ENCODE results near the gene MAGOHB.
A peak's percentile ranks its signal among the peaks of the same experiment; 100 is the strongest.
"Not testable (repeated sequence)": the region's sequence is repeated elsewhere in the genome, so short reads cannot be mapped to it uniquely, and the experiment has no call there.

The MAGOHB gene

GRCh38 chr12:10613349-10614055 lies at the start of gene MAGOHB:
Gene MAGOHB, minus strand, starts transcription at chr12:10613609. Its CDS starts 77 bp downstream, at chr12:10613532.
- Histone ChIP-seq H3K9ac (ENCODE audit: insufficient read length, low read depth) (peak within 1 kb of the TSS; percentile 94), H3K4me1 (ENCODE audit: insufficient read depth, insufficient read length) (no peaks in the 10 kb centered on the region), H3K27me3 (ENCODE audit: insufficient read depth, insufficient read length) (no peaks in the 10 kb centered on the region), H3K4me3 (ENCODE audit: insufficient read length, low read depth) (peak within 1 kb of the TSS; percentile 91), H3K36me3 (ENCODE audit: insufficient read depth, insufficient read length, low read length) (peaks cover 43% of the 10 kb centered on the region), H3K9me3 (ENCODE audit: insufficient read depth, low read length) (no peaks in the 10 kb centered on the region)
- TF ChIP-seq ZNF274 (IDR thresholded peaks at IDR 0.05; ENCODE audit: low read depth, low read length), result no peak
- TF ChIP-seq YY1 (IDR thresholded peaks at IDR 0.05; ENCODE audit: insufficient read depth, insufficient read length), result peak; percentile 73
- no peak for TF ChIP-seq SUZ12 (IDR thresholded peaks at IDR 0.05; ENCODE audit: extremely low read depth, insufficient read depth, insufficient read length)
- peak; percentile 100 for DNase-seq (ENCODE audit: low read depth, low spot score)

DNA sequence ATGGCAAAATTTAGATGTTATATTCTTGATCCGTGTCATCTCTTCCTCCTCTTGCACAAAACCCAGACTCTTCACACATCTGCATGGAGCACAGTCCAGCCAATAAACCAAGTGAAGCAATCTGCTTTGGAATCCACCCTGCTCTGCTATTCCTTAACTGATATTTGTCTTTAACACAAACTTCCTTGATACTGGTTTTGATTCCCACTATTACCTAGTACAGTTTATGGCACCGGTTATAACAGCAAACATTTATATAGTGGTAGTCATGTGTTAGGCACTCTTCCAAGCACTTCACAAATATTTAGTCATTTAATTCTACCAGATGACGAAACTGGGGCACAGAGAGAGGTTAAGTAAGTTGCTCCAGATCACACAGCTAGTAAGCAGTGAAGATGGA lies 47.9 kb upstream of the MAGOHB start:
- Histone ChIP-seq H3K9ac (ENCODE audit: insufficient read length, low read depth) (no peak overlapping the region), H3K36me3 (ENCODE audit: insufficient read depth, insufficient read length, low read length) (no peaks in the 10 kb centered on the region), H3K4me1 (ENCODE audit: insufficient read depth, insufficient read length) (no peaks in the 10 kb centered on the region), H3K4me3 (ENCODE audit: insufficient read length, low read depth) (no peak overlapping the region), H3K9me3 (ENCODE audit: insufficient read depth, low read length) (peaks cover 29% of the 10 kb centered on the region), H3K27me3 (ENCODE audit: insufficient read depth, insufficient read length) (no peaks in the 10 kb centered on the region)
- DNase-seq (ENCODE audit: low read depth, low spot score), result no peak
- TF ChIP-seq YY1 (IDR thresholded peaks at IDR 0.05; ENCODE audit: insufficient read depth, insufficient read length) (no peak), SUZ12 (IDR thresholded peaks at IDR 0.05; ENCODE audit: extremely low read depth, insufficient read depth, insufficient read length) (no peak), ZNF274 (IDR thresholded peaks at IDR 0.05; ENCODE audit: low read depth, low read length) (no peak)

DNA sequence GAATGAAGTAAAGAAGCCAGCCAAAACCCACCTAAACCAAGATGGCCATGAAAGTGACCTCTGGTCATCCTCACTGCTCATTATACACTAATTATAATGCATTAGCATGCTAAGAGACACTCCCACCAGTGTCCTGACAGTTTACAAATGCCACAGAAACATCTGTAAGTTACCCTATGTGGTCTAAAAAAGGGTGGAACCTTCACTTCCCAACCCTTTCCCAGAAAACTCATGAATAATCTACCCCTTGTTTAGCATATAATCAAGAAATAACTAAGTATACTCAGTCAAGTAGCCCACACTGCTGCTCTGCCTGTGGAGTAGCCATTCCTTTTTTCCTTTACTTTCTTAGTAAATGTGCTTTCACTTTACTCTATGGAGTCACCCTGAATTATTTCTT lies 40.6 kb upstream of the MAGOHB start:
- DNase-seq (ENCODE audit: low read depth, low spot score), result no peak
- no peak overlapping the region for H3K4me3 ChIP-seq (ENCODE audit: insufficient read length, low read depth)
- no peak overlapping the region for H3K9ac ChIP-seq (ENCODE audit: insufficient read length, low read depth)
- H3K36me3 ChIP-seq (ENCODE audit: insufficient read depth, insufficient read length, low read length), result no peaks in the 10 kb centered on the region
- TF ChIP-seq SUZ12 (IDR thresholded peaks at IDR 0.05; ENCODE audit: extremely low read depth, insufficient read depth, insufficient read length), result no peak
- TF ChIP-seq ZNF274 (IDR thresholded peaks at IDR 0.05; ENCODE audit: low read depth, low read length), result no peak
- TF ChIP-seq YY1 (IDR thresholded peaks at IDR 0.05; ENCODE audit: insufficient read depth, insufficient read length), result no peak
- no peaks in the 10 kb centered on the region for H3K4me1 ChIP-seq (ENCODE audit: insufficient read depth, insufficient read length)
- no peaks in the 10 kb centered on the region for H3K27me3 ChIP-seq (ENCODE audit: insufficient read depth, insufficient read length)
- H3K9me3 ChIP-seq (ENCODE audit: insufficient read depth, low read length), result peaks cover 34% of the 10 kb centered on the region

GRCh38 chr12:10652192-10652591 lies 38.8 kb upstream of the MAGOHB start:
- no peaks in the 10 kb centered on the region for H3K27me3 ChIP-seq (ENCODE audit: insufficient read depth, insufficient read length)
- no peaks in the 10 kb centered on the region for H3K4me1 ChIP-seq (ENCODE audit: insufficient read depth, insufficient read length)
- no peaks in the 10 kb centered on the region for H3K36me3 ChIP-seq (ENCODE audit: insufficient read depth, insufficient read length, low read length)
- H3K9ac ChIP-seq (ENCODE audit: insufficient read length, low read depth), result no peak overlapping the region
- no peak overlapping the region for H3K4me3 ChIP-seq (ENCODE audit: insufficient read length, low read depth)
- H3K9me3 ChIP-seq (ENCODE audit: insufficient read depth, low read length), result peaks cover 36% of the 10 kb centered on the region
- TF ChIP-seq YY1 (IDR thresholded peaks at IDR 0.05; ENCODE audit: insufficient read depth, insufficient read length), result no peak
- no peak for DNase-seq (ENCODE audit: low read depth, low spot score)

DNA sequence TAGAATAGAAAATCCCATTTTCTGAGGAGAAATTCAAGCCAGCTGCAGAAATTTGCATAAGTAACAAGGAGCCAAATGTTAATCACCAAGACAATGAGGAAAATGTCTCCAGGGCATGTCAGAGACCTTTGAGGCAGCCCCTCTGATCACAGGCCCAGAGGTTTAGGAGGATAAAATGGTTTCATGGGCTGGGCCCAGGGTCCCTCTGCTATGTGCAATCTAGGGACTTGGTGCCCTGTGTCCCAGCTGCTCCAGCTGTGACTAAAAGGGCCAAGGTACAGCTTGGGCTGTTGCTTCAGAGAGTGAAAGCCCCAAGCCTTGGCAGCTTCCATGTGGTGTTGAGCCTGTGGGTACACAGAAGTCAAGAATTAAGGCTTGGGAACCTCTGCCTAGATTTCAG lies 33.2 kb upstream of the MAGOHB start:
- not testable (repeated sequence) for DNase-seq (ENCODE audit: low read depth, low spot score); H3K4me3 ChIP-seq (ENCODE audit: insufficient read length, low read depth); H3K9ac ChIP-seq (ENCODE audit: insufficient read length, low read depth); H3K36me3 ChIP-seq (ENCODE audit: insufficient read depth, insufficient read length, low read length); H3K4me1 ChIP-seq (ENCODE audit: insufficient read depth, insufficient read length); H3K27me3 ChIP-seq (ENCODE audit: insufficient read depth, insufficient read length)
- peaks cover 43% of the 10 kb centered on the region for H3K9me3 ChIP-seq (ENCODE audit: insufficient read depth, low read length)

DNA sequence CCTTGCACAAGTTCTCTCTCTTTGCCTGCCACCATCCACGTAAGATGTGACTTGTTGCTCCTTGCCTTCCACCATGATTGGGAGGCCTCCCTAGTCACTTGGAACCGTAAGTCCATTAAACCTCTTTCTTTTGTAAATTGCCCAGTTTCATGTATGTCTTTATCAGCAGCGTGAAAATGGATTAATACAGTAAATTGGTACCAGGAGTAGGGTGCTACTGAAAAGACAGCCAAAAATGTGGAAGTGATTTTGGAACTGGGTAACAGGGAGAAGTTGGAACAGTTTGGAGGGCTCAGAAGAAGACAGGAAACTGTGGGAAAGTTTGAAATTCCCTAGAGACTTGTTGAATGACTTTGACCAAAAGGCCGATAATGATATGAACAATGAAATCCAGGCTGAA lies 32.5 kb upstream of the MAGOHB start:
- Histone ChIP-seq H3K36me3 (ENCODE audit: insufficient read depth, insufficient read length, low read length) (no peaks in the 10 kb centered on the region), H3K27me3 (ENCODE audit: insufficient read depth, insufficient read length) (no peaks in the 10 kb centered on the region), H3K9ac (ENCODE audit: insufficient read length, low read depth) (no peak overlapping the region), H3K4me1 (ENCODE audit: insufficient read depth, insufficient read length) (no peaks in the 10 kb centered on the region), H3K4me3 (ENCODE audit: insufficient read length, low read depth) (no peak overlapping the region), H3K9me3 (ENCODE audit: insufficient read depth, low read length) (peaks cover 43% of the 10 kb centered on the region)
- no peak for DNase-seq (ENCODE audit: low read depth, low spot score)
- TF ChIP-seq SUZ12 (IDR thresholded peaks at IDR 0.05; ENCODE audit: extremely low read depth, insufficient read depth, insufficient read length) (no peak), YY1 (IDR thresholded peaks at IDR 0.05; ENCODE audit: insufficient read depth, insufficient read length) (no peak), ZNF274 (IDR thresholded peaks at IDR 0.05; ENCODE audit: low read depth, low read length) (no peak)

DNA sequence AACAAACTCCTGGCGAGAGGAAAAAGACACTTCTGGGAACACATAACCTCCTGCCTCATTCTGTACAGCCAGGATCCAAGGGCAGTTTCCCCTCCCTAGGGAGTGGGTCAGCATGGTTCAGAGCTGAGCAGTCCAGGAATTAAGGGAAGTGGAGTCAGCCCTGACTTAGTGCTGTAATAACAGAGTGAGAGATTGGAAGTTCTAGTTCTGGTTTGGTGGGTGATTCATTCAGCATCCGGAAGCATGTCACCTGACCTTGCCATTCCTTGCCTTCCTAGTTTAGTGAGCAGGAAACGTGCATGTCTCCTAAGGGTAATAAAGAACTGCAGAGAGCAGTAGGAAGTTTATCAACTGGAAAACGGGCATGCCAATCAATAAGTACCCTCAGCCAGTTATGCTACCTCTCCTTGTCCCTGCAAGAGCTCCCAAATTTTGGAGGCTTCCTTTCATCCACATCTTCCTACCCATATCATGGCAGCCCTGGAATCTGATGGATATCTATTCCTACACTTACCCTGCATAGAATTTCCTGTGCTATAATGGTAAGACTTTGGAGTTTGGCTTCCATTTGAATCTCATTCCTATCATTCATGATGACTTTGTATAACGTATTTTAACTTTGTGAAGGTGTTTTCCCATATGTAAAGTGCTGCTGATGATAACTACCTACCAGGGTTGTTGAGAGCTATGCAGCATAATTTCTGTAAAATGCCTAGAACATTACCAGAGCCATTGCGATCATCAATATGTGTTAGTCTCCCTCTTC lies 28.5 kb upstream of the MAGOHB start:
- Histone ChIP-seq H3K36me3 (ENCODE audit: insufficient read depth, insufficient read length, low read length) (no peaks in the 10 kb centered on the region), H3K4me3 (ENCODE audit: insufficient read length, low read depth) (no peak overlapping the region), H3K9ac (ENCODE audit: insufficient read length, low read depth) (no peak overlapping the region), H3K9me3 (ENCODE audit: insufficient read depth, low read length) (peaks cover 22% of the 10 kb centered on the region), H3K27me3 (ENCODE audit: insufficient read depth, insufficient read length) (no peaks in the 10 kb centered on the region), H3K4me1 (ENCODE audit: insufficient read depth, insufficient read length) (no peaks in the 10 kb centered on the region)
- TF ChIP-seq YY1 (IDR thresholded peaks at IDR 0.05; ENCODE audit: insufficient read depth, insufficient read length), result no peak
- DNase-seq (ENCODE audit: low read depth, low spot score), result no peak

All from NT2/D1 (cell line).